Measurements from ENCODE around the gene ELF1.

ELF1 gene

GRCh38 chr13:40975441-40975840 lies 43.7 kb downstream of the ELF1 start:
- H3K9me3 ChIP-seq (ENCODE audit: low read depth, low read length) = no peaks in the 10 kb centered on the region
- no peak overlapping the region for H3K27ac ChIP-seq
- no peak for TF ChIP-seq EZH2 (IDR thresholded peaks at IDR 0.05)
- no peak for TF ChIP-seq POLR2AphosphoS5 (IDR thresholded peaks at IDR 0.05; ENCODE audit: borderline replicate concordance, low read depth, low read length)
- no peak for TF ChIP-seq FOXP2 (optimal IDR thresholded peaks at IDR 0.05; ENCODE audit: control extremely low read depth, extremely low read length, insufficient read depth)
- DNase-seq (ENCODE audit: low read depth, low spot score) = no peak
- H3K4me3 ChIP-seq = no peak overlapping the region
- no peak overlapping the region for H3K9ac ChIP-seq (ENCODE audit: insufficient read length)
- peaks cover 5% of the 10 kb centered on the region; the same call in 1 of the 2 replicates for H3K36me3 ChIP-seq (ENCODE audit: insufficient read depth, low read length)

- H3K27ac ChIP-seq = no peak overlapping the region
- DNase-seq (ENCODE audit: low read depth, low spot score) = no peak
- TF ChIP-seq FOXP2 (optimal IDR thresholded peaks at IDR 0.05; ENCODE audit: control extremely low read depth, extremely low read length, insufficient read depth) = no peak
- TF ChIP-seq POLR2AphosphoS5 (IDR thresholded peaks at IDR 0.05; ENCODE audit: borderline replicate concordance, low read depth, low read length) = no peak
- TF ChIP-seq EZH2 (IDR thresholded peaks at IDR 0.05) = no peak
- H3K9ac ChIP-seq (ENCODE audit: insufficient read length) = no peak overlapping the region
- no peaks in the 10 kb centered on the region for H3K9me3 ChIP-seq (ENCODE audit: low read depth, low read length)
- peaks cover 5% of the 10 kb centered on the region; the same call in 1 of the 2 replicates for H3K36me3 ChIP-seq (ENCODE audit: insufficient read depth, low read length)
- no peak overlapping the region for H3K4me3 ChIP-seq
Measured at GRCh38 chr13:40974460-40975407, 44.4 kb downstream of the ELF1 start.

- H3K27ac ChIP-seq = no peak overlapping the region
- no peak overlapping the region for H3K9ac ChIP-seq (ENCODE audit: insufficient read length)
- peaks cover 5% of the 10 kb centered on the region; the same call in 1 of the 2 replicates for H3K36me3 ChIP-seq (ENCODE audit: insufficient read depth, low read length)
- H3K4me3 ChIP-seq = no peak overlapping the region
- no peak for DNase-seq (ENCODE audit: low read depth, low spot score)
- TF ChIP-seq EZH2 (IDR thresholded peaks at IDR 0.05) (no peak), POLR2AphosphoS5 (IDR thresholded peaks at IDR 0.05; ENCODE audit: borderline replicate concordance, low read depth, low read length) (no peak), FOXP2 (optimal IDR thresholded peaks at IDR 0.05; ENCODE audit: control extremely low read depth, extremely low read length, insufficient read depth) (no peak)
- no peaks in the 10 kb centered on the region for H3K9me3 ChIP-seq (ENCODE audit: low read depth, low read length)
Measured at GRCh38 chr13:40973409-40973808, 45.7 kb downstream of the ELF1 start.

- no peak for DNase-seq (ENCODE audit: low read depth, low spot score)
- Histone ChIP-seq H3K9ac (ENCODE audit: insufficient read length) (no peak overlapping the region), H3K27ac (no peak overlapping the region), H3K9me3 (ENCODE audit: low read depth, low read length) (no peaks in the 10 kb centered on the region), H3K4me3 (no peak overlapping the region), H3K36me3 (ENCODE audit: insufficient read depth, low read length) (peaks cover 5% of the 10 kb centered on the region; the same call in 1 of the 2 replicates)
- no peak for TF ChIP-seq FOXP2 (optimal IDR thresholded peaks at IDR 0.05; ENCODE audit: control extremely low read depth, extremely low read length, insufficient read depth)
- TF ChIP-seq POLR2AphosphoS5 (IDR thresholded peaks at IDR 0.05; ENCODE audit: borderline replicate concordance, low read depth, low read length) = no peak
- TF ChIP-seq EZH2 (IDR thresholded peaks at IDR 0.05) = no peak
Measured at GRCh38 chr13:40971321-40971720, 47.8 kb downstream of the ELF1 start.

- no peak for DNase-seq (ENCODE audit: low read depth, low spot score)
- TF ChIP-seq FOXP2 (optimal IDR thresholded peaks at IDR 0.05; ENCODE audit: control extremely low read depth, extremely low read length, insufficient read depth) = no peak
- no peak for TF ChIP-seq EZH2 (IDR thresholded peaks at IDR 0.05)
- TF ChIP-seq POLR2AphosphoS5 (IDR thresholded peaks at IDR 0.05; ENCODE audit: borderline replicate concordance, low read depth, low read length) = no peak
- peaks cover under 1% of the 10 kb centered on the region; the same call in 1 of the 2 replicates for H3K36me3 ChIP-seq (ENCODE audit: insufficient read depth, low read length)
- H3K4me3 ChIP-seq = no peak overlapping the region
- H3K9me3 ChIP-seq (ENCODE audit: low read depth, low read length) = no peaks in the 10 kb centered on the region
- H3K9ac ChIP-seq (ENCODE audit: insufficient read length) = no peak overlapping the region
- H3K27ac ChIP-seq = no peak overlapping the region
Measured at GRCh38 chr13:40970803-40971202, 48.3 kb downstream of the ELF1 start.

GRCh38 chr13:40969169-40969901 lies 49.8 kb downstream of the ELF1 start:
- Histone ChIP-seq H3K36me3 (ENCODE audit: insufficient read depth, low read length) (no peaks in the 10 kb centered on the region), H3K4me3 (peak overlapping the region; percentile 42), H3K9me3 (ENCODE audit: low read depth, low read length) (no peaks in the 10 kb centered on the region), H3K27ac (peak overlapping the region; percentile 59), H3K9ac (ENCODE audit: insufficient read length) (no peak overlapping the region)
- no peak for DNase-seq (ENCODE audit: low read depth, low spot score)
- TF ChIP-seq FOXP2 (optimal IDR thresholded peaks at IDR 0.05; ENCODE audit: control extremely low read depth, extremely low read length, insufficient read depth) (no peak), POLR2AphosphoS5 (IDR thresholded peaks at IDR 0.05; ENCODE audit: borderline replicate concordance, low read depth, low read length) (no peak), EZH2 (IDR thresholded peaks at IDR 0.05) (no peak)

- H3K36me3 ChIP-seq (ENCODE audit: insufficient read depth, low read length) = no peaks in the 10 kb centered on the region
- DNase-seq (ENCODE audit: low read depth, low spot score) = no peak
- H3K9me3 ChIP-seq (ENCODE audit: low read depth, low read length) = no peaks in the 10 kb centered on the region
- no peak overlapping the region for H3K9ac ChIP-seq (ENCODE audit: insufficient read length)
- H3K27ac ChIP-seq = no peak overlapping the region
- H3K4me3 ChIP-seq = no peak overlapping the region
- TF ChIP-seq POLR2AphosphoS5 (IDR thresholded peaks at IDR 0.05; ENCODE audit: borderline replicate concordance, low read depth, low read length) (no peak), FOXP2 (optimal IDR thresholded peaks at IDR 0.05; ENCODE audit: control extremely low read depth, extremely low read length, insufficient read depth) (no peak), EZH2 (IDR thresholded peaks at IDR 0.05) (no peak)
Measured at GRCh38 chr13:40968416-40969000, 50.6 kb downstream of the ELF1 start.

- H3K36me3 ChIP-seq (ENCODE audit: insufficient read depth, low read length) = no peaks in the 10 kb centered on the region
- no peaks in the 10 kb centered on the region for H3K9me3 ChIP-seq (ENCODE audit: low read depth, low read length)
- H3K9ac ChIP-seq (ENCODE audit: insufficient read length) = no peak overlapping the region
- TF ChIP-seq POLR2AphosphoS5 (IDR thresholded peaks at IDR 0.05; ENCODE audit: borderline replicate concordance, low read depth, low read length) = no peak
- no peak for TF ChIP-seq EZH2 (IDR thresholded peaks at IDR 0.05)
- TF ChIP-seq FOXP2 (optimal IDR thresholded peaks at IDR 0.05; ENCODE audit: control extremely low read depth, extremely low read length, insufficient read depth) = no peak
- no peak overlapping the region for H3K27ac ChIP-seq
- no peak overlapping the region for H3K4me3 ChIP-seq
- no peak for DNase-seq (ENCODE audit: low read depth, low spot score)
Measured at GRCh38 chr13:40966298-40966697, 52.8 kb downstream of the ELF1 start.
